ENCODE results near the gene HEXB. TPM values are rescaled to one million over a fixed set of nuclear protein-coding genes. Genes with fewer than 3 reads are reported as not detected.

HEXB gene
- total and polyA plus RNA-seq, 2 of the 13 experiments (the other 11 are each of a cell fraction or from before 2014, with no cell fraction given), result 100 to 104 TPM

DNA sequence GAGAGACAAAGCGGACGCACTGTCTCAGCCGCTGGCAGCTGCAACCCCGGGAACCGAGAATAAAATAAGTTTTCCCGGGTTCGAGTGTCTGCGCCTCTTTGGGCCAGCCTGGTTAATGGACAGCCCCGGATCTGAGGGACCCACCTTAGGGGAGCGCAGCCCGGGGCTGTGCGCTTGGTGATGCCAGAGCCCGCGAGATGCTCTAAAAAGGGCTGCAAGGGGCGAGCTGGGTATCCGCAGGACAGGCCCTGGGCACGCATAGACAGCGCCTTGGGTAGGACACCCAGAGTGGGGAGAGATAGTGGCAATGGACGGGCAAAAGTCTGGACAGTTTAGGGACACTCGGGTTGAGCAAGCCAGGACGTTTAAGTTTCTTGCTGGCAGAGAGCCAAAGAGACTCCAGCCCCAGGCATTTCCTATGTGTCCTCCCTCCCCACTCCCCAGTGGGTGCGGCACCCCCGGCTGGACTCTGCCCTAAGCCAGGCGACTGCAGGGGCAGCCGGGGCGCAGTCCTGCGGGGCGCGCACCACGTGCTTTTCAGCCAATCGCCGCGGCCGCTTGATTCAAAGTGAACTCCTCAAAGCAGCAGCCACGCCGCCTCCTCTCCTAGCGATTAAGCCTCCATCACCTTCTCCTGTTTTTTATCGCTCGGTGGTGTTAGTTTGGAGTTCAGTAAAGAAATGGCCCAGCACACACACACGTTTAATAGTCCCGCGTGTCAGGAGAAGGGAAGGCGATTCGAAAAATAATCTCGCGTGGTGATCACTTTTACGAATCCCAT lies 43.9 kb upstream of the HEXB start (continued):
- TF ChIP-seq ZBTB25 (CRISPR knock-in tag; IDR thresholded peaks at IDR 0.05) (no peak), PREB (CRISPR knock-in tag; IDR thresholded peaks at IDR 0.05) (no peak), ZNF350 (CRISPR knock-in tag; IDR thresholded peaks at IDR 0.05; ENCODE audit: borderline replicate concordance, low read depth) (no peak; the same call in 1 of the 2 replicates), REST (IDR thresholded peaks at IDR 0.05; ENCODE audit: borderline replicate concordance in 1 of 2, low read depth in 1 of 2, low read length in 2 of 2) (no peak), FOSL1 (CRISPR knock-in tag; IDR thresholded peaks at IDR 0.05; ENCODE audit: borderline replicate concordance) (no peak), FOXO1 (CRISPR knock-in tag; IDR thresholded peaks at IDR 0.05) (peak; percentile 53), MAFF (IDR thresholded peaks at IDR 0.05; ENCODE audit: low read depth, low read length) (no peak), CEBPB (IDR thresholded peaks at IDR 0.05; ENCODE audit: borderline replicate concordance, low read depth, low read length) (no peak), BRD4 (CRISPR knock-in tag; IDR thresholded peaks at IDR 0.05) (no peak), KAT7 (CRISPR knock-in tag; IDR thresholded peaks at IDR 0.05; ENCODE audit: borderline replicate concordance) (no peak; the same call in 1 of the 2 replicates), SIN3B (IDR thresholded peaks at IDR 0.05; ENCODE audit: low read length) (no peak), ARID5B (CRISPR knock-in tag; IDR thresholded peaks at IDR 0.05) (peak; percentile 79), DPF2 (CRISPR knock-in tag; IDR thresholded peaks at IDR 0.05; ENCODE audit: borderline replicate concordance, low read depth) (no peak), YEATS2 (CRISPR knock-in tag; IDR thresholded peaks at IDR 0.05; ENCODE audit: borderline replicate concordance) (peak; percentile 62; the same call in 1 of the 2 replicates), ZBTB8A (CRISPR knock-in tag; IDR thresholded peaks at IDR 0.05; ENCODE audit: borderline replicate concordance, low read depth) (no peak)
- TF ChIP-seq, protein P1, sequence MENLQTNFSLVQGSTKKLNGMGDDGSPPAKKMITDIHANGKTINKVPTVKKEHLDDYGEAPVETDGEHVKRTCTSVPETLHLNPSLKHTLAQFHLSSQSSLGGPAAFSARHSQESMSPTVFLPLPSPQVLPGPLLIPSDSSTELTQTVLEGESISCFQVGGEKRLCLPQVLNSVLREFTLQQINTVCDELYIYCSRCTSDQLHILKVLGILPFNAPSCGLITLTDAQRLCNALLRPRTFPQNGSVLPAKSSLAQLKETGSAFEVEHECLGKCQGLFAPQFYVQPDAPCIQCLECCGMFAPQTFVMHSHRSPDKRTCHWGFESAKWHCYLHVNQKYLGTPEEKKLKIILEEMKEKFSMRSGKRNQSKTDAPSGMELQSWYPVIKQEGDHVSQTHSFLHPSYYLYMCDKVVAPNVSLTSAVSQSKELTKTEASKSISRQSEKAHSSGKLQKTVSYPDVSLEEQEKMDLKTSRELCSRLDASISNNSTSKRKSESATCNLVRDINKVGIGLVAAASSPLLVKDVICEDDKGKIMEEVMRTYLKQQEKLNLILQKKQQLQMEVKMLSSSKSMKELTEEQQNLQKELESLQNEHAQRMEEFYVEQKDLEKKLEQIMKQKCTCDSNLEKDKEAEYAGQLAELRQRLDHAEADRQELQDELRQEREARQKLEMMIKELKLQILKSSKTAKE (CRISPR knock-in tag; IDR thresholded peaks at IDR 0.05; ENCODE audit: borderline replicate concordance), result no peak

All from HepG2 (cell line).